Measurements from ENCODE around the gene PLPP2.

DNA sequence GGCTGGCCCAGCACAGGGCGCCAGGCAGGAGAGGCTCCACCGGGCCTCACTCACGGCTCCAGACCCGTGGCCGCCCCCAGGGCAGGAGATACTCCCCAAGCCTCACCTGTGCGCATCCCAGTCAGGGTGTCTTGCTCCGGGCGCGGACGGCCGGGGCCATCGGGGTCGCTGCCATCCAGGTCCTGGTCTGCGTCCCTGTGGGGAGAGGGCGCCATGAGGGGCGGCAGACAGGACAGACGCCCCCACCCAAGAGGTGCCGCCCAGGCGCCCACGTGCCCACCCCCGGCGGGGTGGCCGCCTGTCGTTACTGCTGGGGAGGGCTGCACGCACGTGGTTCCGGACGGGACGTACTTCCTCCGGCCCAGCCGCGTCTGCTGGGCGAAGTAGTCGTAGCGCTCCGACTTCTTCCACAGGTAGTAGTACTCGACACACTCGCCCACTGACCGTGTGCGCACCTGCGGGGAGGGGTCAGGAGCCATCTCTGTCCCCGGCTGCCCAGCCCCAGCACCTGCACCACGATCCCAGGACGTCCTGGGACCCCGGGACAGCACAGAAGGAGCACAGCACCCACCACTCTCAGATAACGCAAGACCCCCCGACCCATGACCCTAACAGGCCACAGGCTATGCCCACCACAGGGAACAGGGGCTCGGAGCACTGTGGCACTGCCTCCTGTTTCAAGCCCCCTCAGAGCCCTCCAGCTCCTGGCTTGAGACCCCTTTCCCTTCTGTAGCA, 17.4 kb upstream of the PLPP2 start:
- TF ChIP-seq EZH2 (IDR thresholded peaks at IDR 0.05) (no peak), POLR2AphosphoS5 (IDR thresholded peaks at IDR 0.05; ENCODE audit: borderline replicate concordance, low read depth, low read length) (no peak)
